HG02884 (cell line): Measurements from ENCODE around the gene FZD7.

Source experiments
- ATAC-seq: cut with Tn5 transposase; IDR thresholded peaks from one replicate; pipeline ENCODE4 v1.9.1; 2021; ENCODE audit warnings: mild to moderate bottlenecking, moderate library complexity; ENCODE audit not compliant: unreplicated experiment

Gene FZD7

GRCh38 chr2:202064881-202065230 lies 31.2 kb downstream of the FZD7 start:
- ATAC-seq = no peak

- ATAC-seq = no peak
Observed at GRCh38 chr2:202065876-202066275, 32.2 kb downstream of the FZD7 start.

GRCh38 chr2:202066875-202067274 lies 33.2 kb downstream of the FZD7 start:
- ATAC-seq = no peak

- no peak for ATAC-seq
Observed at GRCh38 chr2:202067589-202067988, 33.9 kb downstream of the FZD7 start.

GRCh38 chr2:202069170-202070067 lies 35.8 kb downstream of the FZD7 start:
- no peak for ATAC-seq

GRCh38 chr2:202071107-202071506 lies 37.5 kb downstream of the FZD7 start:
- no peak for ATAC-seq

DNA sequence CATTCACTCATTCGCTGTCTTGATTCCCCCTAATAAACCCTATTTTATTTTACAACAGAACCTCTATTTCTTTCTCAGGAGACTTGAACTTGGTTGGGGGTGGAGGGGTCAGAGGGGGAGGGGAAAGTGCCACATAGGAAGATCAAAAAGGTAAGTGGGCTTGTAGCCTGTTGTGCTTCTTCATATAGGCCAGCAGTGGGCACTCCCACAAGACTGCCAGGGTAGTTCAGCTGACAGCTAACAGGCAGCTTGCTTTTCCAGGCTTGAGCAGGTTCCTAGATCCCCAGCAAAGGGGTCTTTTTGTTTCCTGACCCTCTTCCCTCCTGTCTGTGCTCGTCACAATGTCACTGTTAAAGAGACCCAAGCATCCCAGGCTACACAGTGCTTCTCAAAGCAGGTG lies 38.6 kb downstream of the FZD7 start:
- no peak for ATAC-seq

DNA sequence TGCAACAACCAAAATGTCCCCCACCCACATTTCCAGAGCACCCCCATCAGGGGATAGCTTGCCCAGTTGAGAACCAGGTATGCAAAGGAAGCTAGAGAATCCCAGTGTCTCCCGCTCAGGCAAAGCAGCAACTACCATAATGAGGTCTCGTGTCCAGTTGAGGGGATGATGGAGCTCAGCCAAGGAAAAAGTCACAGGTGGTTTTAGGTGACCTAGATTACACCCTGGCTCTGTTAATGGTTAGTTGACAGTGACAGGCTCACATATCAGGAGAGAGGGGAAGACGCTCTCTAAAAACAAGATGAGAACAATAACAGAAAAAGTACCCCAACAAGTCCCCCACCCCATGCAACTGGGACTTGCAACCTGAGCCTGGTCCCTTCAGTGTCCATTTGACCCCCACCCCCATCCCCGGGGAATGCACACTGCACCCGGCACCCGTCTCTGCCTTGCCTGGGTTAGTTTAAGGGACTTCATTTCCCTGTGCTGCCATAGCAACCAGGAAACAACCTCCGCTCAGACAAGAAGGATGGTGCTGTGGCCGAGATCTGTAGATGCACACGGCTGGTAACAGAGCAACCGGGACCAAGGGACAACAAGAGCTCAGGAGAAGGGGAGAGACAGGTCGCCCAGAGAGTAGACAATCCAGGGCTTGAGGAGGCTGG lies 39.2 kb downstream of the FZD7 start, which contains the start of gene KIAA2012:
Gene KIAA2012, plus strand, starts transcription at position 519 of the 665 bp plus-strand sequence. CDS start 373 bp downstream, outside the sequence.
- no peak for ATAC-seq

DNA sequence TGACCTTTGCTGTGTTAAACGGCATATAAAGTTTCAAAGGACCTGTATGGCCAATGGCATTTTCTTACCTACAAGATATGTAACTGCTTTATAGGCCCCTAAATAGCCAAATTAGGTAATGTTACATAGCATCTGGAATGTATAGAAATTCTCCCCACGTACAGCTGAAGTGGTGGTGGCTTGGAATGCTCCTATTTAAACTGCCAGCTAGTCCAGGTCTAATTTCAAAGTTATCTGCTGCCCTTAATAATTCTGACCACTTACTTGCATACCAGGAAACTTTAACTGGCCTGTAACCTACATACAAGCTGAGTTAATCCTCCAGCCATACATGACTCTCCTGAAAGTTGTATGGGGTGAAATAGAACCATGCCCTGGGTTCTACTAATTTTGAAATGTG lies 40.7 kb downstream of the FZD7 start:
- no peak for ATAC-seq

DNA sequence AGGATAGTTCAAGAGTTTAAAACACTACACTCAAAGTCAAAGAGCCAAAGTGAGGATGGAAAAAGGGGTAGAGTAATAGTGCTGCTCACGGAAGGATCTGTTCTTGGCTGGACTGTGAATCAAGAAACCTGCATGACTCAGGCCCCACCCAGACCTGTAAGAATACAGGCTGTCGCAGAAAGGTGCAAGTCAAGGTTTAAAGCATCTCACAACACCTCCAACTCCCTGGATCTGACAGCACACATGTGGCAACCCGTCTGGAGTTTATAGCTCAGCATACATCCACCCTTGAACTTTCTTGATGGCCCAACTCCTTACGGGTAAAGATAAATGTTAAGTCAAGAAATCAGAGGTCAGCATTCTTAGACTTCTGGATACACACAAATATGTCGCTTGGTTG lies 45.7 kb downstream of the FZD7 start:
- no peak for ATAC-seq

- no peak for ATAC-seq
Observed at GRCh38 chr2:202084265-202084664, 50.6 kb downstream of the FZD7 start.
